SK-N-MC (cell line): ENCODE data around the gene RALGAPB.

Source experiments
- EZH2 ChIP-seq: fragments of 200-600 bp; sonication (generic); IDR thresholded peaks from one replicate; pipeline ENCODE4 v1.6.1; 2017; ENCODE audit warnings: antibody characterized with exemption
- POLR2AphosphoS5 ChIP-seq: IDR thresholded peaks from 2 replicates; pipeline ENCODE4 v1.6.1; 2012; ENCODE audit warnings: mild to moderate bottlenecking, low read depth, low read length, borderline replicate concordance

DNA sequence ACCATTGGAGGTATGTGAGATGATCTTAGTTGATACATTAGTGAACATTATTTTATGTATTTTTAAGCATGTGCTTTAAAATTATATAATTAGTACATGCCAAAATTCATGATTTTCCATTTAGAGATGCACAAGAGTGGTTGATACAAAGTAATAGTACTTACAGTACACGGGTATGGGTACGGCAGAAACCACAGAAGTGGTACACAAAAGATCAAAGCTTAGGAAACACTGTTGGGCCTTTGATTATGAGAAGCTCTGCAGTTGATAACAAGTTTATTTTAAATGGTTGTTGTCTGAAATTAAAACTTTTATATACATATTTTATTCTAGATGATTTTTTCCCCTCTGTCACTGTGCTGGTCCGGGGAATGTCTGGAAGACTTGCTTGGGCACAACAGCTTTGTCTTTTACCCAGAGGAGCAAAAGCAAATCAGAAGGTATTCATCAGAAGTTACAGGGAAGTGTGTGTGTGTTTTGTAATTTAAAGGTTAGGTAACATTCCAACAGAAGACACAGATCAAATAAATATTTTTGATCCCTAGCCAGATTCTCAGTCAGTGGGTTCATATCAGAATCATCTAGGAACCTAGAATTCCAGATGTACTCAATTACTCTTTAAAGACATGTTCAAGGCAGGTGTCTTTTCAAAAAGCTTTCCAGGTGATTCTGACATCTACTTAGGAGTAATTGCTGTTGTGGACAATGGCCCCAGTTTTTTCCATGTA lies 75.9 kb downstream of the RALGAPB start:
- TF ChIP-seq POLR2AphosphoS5 (no peak), EZH2 (no peak)
